Parathyroid adenoma (tissue), 2 donors: ENCODE results near the gene ZBTB7A.

Experiments
- H2AFZ ChIP-seq: fragments of 300-600 bp; sonication (generic); one replicate; pipeline ENCODE4 v1.7.0; 2017; ENCODE audit warnings: antibody characterized with exemption, mild to moderate bottlenecking
- H3K27ac ChIP-seq: fragments of 300-600 bp; sonication (generic); one replicate; pipeline ENCODE4 v1.7.0; 2017
- H3K27me3 ChIP-seq: fragments of 300-600 bp; sonication (generic); one replicate; pipeline ENCODE4 v1.7.0; 2017; ENCODE audit warnings: low read length; ENCODE audit not compliant: control insufficient read depth, insufficient read depth
- H3K36me3 ChIP-seq: fragments of 300-600 bp; sonication (generic); one replicate; pipeline ENCODE4 v1.7.0; 2017; ENCODE audit warnings: low read length; ENCODE audit not compliant: control insufficient read depth, insufficient read depth
- H3K4me1 ChIP-seq: fragments of 300-600 bp; sonication (generic); one replicate; pipeline ENCODE4 v1.7.0; 2017; ENCODE audit warnings: control low read depth
- H3K4me2 ChIP-seq: fragments of 300-600 bp; sonication (generic); one replicate; pipeline ENCODE4 v1.7.0; 2017; ENCODE audit warnings: low read length
- H3K4me3 ChIP-seq: fragments of 300-600 bp; sonication (generic); one replicate; pipeline ENCODE4 v1.7.0; 2017; ENCODE audit warnings: low read depth, low read length
- H3K79me2 ChIP-seq: fragments of 300-600 bp; sonication (generic); one replicate; pipeline ENCODE4 v1.7.0; 2017; ENCODE audit warnings: control low read depth
- H3K9ac ChIP-seq: fragments of 300-600 bp; sonication (generic); one replicate; pipeline ENCODE4 v1.7.0; 2017; ENCODE audit warnings: mild to moderate bottlenecking
- H3K9me3 ChIP-seq: fragments of 300-600 bp; sonication (generic); one replicate; pipeline ENCODE4 v1.7.0; 2017; ENCODE audit warnings: low read length; ENCODE audit not compliant: control insufficient read depth
- CTCF ChIP-seq: fragments of 300-600 bp; sonication (generic); IDR thresholded peaks from one replicate; pipeline ENCODE4 v1.7.0; 2017; ENCODE audit warnings: antibody characterized with exemption, mild to moderate bottlenecking
- donor health status: primary hyperparathyroidism.

ZBTB7A gene

DNA sequence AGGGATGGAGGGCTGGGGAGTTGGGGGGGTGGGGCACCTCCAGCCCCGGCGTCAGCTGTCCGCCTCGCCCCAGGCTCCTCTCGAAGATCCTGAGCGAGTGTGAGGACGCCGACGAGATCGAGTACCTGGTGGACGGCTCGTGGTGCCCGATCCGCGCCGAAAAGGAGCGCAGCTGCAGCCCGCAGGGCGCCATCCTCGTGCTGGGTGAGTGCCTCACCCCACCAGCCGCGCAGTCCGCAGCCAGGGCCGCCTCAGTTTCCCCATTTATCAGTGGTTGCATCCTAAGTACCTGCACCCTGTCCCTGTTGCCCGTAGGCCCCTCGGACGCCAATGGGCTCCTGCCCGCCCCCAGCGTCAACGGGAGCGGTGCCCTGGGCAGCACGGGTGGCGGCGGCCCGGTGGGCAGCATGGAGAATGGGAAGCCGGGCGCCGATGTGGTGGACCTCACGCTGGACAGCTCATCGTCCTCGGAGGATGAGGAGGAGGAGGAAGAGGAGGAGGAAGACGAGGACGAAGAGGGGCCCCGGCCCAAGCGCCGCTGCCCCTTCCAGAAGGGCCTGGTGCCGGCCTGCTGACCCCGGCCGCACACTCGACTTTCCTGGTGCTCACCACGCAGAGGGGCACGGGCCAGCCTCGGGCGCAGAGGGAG lies 29.3 kb downstream of the ZBTB7A start:
- Histone ChIP-seq H3K27me3 (no peaks in the 10 kb centered on the region), H3K36me3 (no peaks in the 10 kb centered on the region)

DNA sequence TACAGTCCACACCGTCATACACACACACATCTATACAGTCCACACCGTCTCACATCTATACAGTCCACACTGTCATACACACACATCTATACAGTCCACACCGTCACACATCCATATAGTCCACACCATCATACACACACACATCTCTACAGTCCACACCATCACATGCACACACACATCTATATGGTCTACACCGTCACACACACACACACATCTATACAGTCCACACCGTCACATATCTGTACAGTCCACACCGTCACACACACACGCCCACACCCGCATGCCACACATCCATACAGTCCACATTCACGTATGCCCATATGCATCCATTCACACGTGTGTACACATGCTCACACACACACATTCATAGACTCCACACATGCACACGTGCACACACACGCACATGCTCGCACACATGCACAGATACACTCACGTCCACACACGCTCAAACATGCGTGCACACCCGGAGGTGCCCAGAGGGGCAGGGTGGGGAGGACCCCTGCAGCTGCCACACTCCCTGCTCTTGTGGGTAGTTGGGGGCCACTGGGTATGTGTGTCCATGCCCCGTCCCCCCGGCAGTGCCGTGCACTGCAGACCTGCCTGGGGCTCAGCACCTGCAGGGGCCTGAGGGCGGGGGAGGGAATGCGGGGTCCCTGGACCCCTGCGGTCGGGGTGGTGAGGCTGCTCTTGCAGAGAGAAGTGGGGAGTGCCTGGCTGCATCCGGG lies 30.0 kb downstream of the ZBTB7A start:
- no peaks in the 10 kb centered on the region for H3K36me3 ChIP-seq
- H3K4me1 ChIP-seq = no peaks in the 10 kb centered on the region
- no peaks in the 10 kb centered on the region for H3K9me3 ChIP-seq
- H3K4me3 ChIP-seq = no peak overlapping the region
- H3K4me2 ChIP-seq = no peak overlapping the region
- no peak for TF ChIP-seq CTCF
- H3K27ac ChIP-seq = no peak overlapping the region
- peaks cover 6% of the 10 kb centered on the region for H3K79me2 ChIP-seq
- no peak overlapping the region for H3K9ac ChIP-seq
- H3K27me3 ChIP-seq = no peaks in the 10 kb centered on the region
- no peak overlapping the region for H2AFZ ChIP-seq

More for the DNA sequence above, 29.3 kb downstream of the ZBTB7A start:
- no peaks in the 10 kb centered on the region for H3K9me3 ChIP-seq
- peaks cover 2% of the 10 kb centered on the region for H3K4me1 ChIP-seq
- H3K27ac ChIP-seq = no peak overlapping the region
- H3K4me2 ChIP-seq = no peak overlapping the region
- peaks cover 6% of the 10 kb centered on the region for H3K79me2 ChIP-seq
- H3K4me3 ChIP-seq = no peak overlapping the region
- H3K9ac ChIP-seq = no peak overlapping the region
- no peak overlapping the region for H2AFZ ChIP-seq
- TF ChIP-seq CTCF = no peak

DNA sequence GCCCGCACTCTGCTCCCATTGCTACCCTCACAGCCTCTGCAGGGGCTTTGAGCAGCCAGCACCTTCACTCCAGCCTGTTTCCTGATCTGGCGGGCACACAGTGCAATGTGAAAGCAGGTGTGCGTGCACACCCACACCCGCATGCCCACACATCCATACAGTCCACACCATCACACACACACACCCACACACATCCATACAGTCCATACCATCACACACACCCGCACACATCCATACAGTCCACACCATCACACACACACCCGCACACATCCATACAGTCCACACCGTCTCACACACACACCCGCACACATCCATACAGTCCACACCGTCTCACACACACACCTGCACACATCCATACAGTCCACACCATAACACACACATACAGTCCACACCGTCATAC lies 31.1 kb downstream of the ZBTB7A start:
- H3K79me2 ChIP-seq = peaks cover 6% of the 10 kb centered on the region
- H3K9ac ChIP-seq = no peak overlapping the region
- no peaks in the 10 kb centered on the region for H3K36me3 ChIP-seq
- H3K4me2 ChIP-seq = no peak overlapping the region
- H3K27me3 ChIP-seq = no peaks in the 10 kb centered on the region
- no peak overlapping the region for H3K4me3 ChIP-seq
- H3K27ac ChIP-seq = no peak overlapping the region
- no peaks in the 10 kb centered on the region for H3K4me1 ChIP-seq
- H2AFZ ChIP-seq = no peak overlapping the region
- no peak for TF ChIP-seq CTCF
- H3K9me3 ChIP-seq = no peaks in the 10 kb centered on the region

DNA sequence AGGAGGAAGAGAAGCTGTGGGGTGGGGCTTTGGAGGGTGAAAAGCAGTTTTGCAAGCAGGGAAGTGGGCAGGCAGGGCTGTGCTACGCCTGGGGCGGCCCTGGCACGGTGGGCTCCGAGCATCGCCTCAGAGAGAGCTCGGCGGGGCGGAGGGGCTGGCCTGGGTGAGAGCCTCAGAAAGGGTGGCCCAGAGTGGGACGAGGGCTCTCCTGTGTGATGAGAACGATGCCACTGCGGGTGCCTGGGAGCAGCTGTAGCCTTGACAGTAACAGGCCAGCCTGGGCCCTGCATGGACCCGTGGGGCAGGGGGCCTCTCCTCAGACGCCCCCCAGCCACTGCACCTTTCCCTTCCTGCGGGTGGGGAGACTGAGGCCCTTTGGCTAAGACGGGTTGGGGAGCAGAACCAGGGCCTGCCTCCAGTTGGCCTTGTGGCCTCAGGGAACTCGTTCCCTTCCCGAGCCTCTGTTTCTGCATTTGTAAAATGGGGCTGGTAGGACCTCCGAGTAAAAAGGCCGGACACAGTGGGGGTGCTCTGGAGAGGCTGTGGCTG lies 31.6 kb downstream of the ZBTB7A start:
- Histone ChIP-seq H3K79me2 (peaks cover 6% of the 10 kb centered on the region), H3K27me3 (no peaks in the 10 kb centered on the region), H3K36me3 (no peaks in the 10 kb centered on the region), H3K27ac (no peak overlapping the region), H3K4me2 (no peak overlapping the region), H2AFZ (no peak overlapping the region), H3K9ac (no peak overlapping the region), H3K4me1 (no peaks in the 10 kb centered on the region), H3K9me3 (no peaks in the 10 kb centered on the region), H3K4me3 (no peak overlapping the region)
- TF ChIP-seq CTCF = no peak
